Esophagus squamous epithelium (tissue), 5 donors: Measurements from ENCODE around the gene DPP9. TPM values are rescaled to one million over a fixed set of nuclear protein-coding genes. Genes with fewer than 3 reads are reported as not detected.
"Not testable (repeated sequence)": the region's sequence is repeated elsewhere in the genome, so short reads cannot be mapped to it uniquely, and the experiment has no call there.

Experiments
- DNase-seq: peaks from one replicate; lab custom pipeline; 2025; lab: John Stamatoyannopoulos, UW
- H3K27ac ChIP-seq, 4 donors: fragments of 200-600 bp; sonication (generic); one replicate each; pipeline ENCODE4 v1.5.1; 2016 to 2019; ENCODE audit warnings: mild to moderate bottlenecking in 1 of 4
- H3K27me3 ChIP-seq, 4 donors: fragments of 200-600 bp; sonication (generic); 1 replicate in 3 of 4; 2 replicates in 1 of 4; pipeline versions ENCODE4 v1.5.1 to v1.6.0; 2017 to 2021; ENCODE audit warnings: antibody characterized with exemption in 1 of 4
- H3K36me3 ChIP-seq, 3 donors: fragments of 200-600 bp; sonication (generic); one replicate each; pipeline ENCODE4 v1.5.1; 2016 to 2019
- H3K4me1 ChIP-seq, 3 donors: fragments of 200-600 bp; sonication (generic); one replicate each; pipeline ENCODE4 v1.5.1; 2017 to 2019
- H3K4me3 ChIP-seq, 4 donors: fragments of 200-600 bp; sonication (generic); 1 replicate in 3 of 4; 2 replicates in 1 of 4; pipeline ENCODE4 v1.5.1; 2016 to 2019; ENCODE audit warnings: mild to moderate bottlenecking in 2 of 4, moderate library complexity in 1 of 4
- H3K9me3 ChIP-seq, 3 donors: fragments of 200-600 bp; sonication (generic); one replicate each; pipeline ENCODE4 v1.5.1; 2016 to 2019
- POLR2A ChIP-seq, 4 donors: fragments of 450-650 bp; IDR thresholded peaks; one replicate each; pipeline ENCODE4 v1.6.1; 2017; ENCODE audit warnings: antibody characterized with exemption in 4 of 4, mild to moderate bottlenecking in 4 of 4, moderate library complexity in 3 of 4
- WGBS, 2 donors: methylation state at CpG; one replicate each; pipeline ENCODE4 v1.1.5; 2018; 5-methylcytosine and 5-hydroxymethylcytosine counted together
- intact Hi-C: fragments of 100-400 bp; cut with DNase I; formaldehyde crosslinking; loops from one replicate; pipeline ENCODE4 v1.15.0; 2022
- total RNA-seq, 4 donors: library from RNA; depleted of rRNA; stranded (reverse); fragments of >200 nt; gene quantifications; one replicate each; pipeline ENCODE4 v1.1.0, GENCODE V29; 2016
- TF ChIP-seq, protein P1 (sequence below), 6 experiments: fragments of 450-650 bp in 4 of 6; fragments of 200-600 bp in 2 of 6; sonication (generic) in 2 of 6; IDR thresholded peaks; one replicate each; pipeline ENCODE4 v1.5.1; 2016 to 2019; ENCODE audit warnings: antibody characterized with exemption in 6 of 6, mild to moderate bottlenecking in 4 of 6, moderate library complexity in 4 of 6
- donor health status: DM: yes; HTN: yes; CAD: no.

The DPP9 gene
- total RNA-seq, 4 donors from 2014 or later, result 32.8 to 51.5 (median 47.7) TPM

DNA sequence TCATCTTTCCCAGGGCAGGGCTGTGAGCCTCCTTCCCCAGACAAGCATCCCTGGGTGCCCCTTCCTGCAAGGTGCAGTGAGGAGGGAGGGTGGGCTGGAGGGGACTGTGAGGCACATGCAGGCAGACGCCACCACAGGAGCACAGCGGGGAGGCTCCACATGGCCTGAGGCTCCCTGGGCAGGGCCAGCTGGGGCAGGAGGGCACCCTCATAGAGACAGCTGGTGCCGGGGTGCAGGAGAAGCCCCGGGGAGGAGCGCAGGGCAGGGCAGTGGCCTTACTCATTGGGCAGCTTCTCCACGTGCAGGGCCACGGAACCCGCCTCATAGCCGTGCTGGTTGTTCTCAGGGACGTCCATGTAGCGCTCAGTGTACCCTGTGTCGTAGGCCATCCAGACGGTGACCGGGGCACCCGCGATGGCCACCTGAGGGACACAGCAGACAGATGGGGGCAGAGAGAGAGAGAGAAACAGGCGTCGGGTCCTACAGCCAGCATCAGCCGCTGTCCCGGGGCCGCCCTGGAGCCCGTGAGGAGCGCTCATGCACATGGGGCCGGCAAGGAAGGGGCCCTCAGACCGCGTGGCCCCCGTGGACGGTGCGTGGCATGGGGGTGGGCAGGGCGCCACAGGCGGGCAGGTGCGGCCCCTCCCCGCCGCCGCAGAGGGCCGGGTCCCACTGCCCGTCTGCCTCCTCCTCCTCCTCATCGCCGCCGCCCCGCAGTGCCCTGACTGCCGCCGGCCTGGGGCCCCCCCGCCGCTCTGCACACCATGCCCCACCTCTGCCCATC, 41.0 kb downstream of the DPP9 start:
- WGBS, 2 donors, result 92 to 95% methylated on average over 5 to 8 of the region's 45 CpGs
- peaks cover 44 to 100% (median 47%) of the 10 kb centered on the region in 3 donors for H3K36me3 ChIP-seq
- H3K27ac ChIP-seq, result no peak overlapping the region
- no peak for DNase-seq
- intact Hi-C loops, result no loop called here
- no peak overlapping the region for H3K4me3 ChIP-seq
- H3K27me3 ChIP-seq, result no peaks in the 10 kb centered on the region
- no peaks in the 10 kb centered on the region for H3K9me3 ChIP-seq
- no peak for TF ChIP-seq POLR2A (IDR thresholded peaks at IDR 0.05)
- TF ChIP-seq, protein P1, sequence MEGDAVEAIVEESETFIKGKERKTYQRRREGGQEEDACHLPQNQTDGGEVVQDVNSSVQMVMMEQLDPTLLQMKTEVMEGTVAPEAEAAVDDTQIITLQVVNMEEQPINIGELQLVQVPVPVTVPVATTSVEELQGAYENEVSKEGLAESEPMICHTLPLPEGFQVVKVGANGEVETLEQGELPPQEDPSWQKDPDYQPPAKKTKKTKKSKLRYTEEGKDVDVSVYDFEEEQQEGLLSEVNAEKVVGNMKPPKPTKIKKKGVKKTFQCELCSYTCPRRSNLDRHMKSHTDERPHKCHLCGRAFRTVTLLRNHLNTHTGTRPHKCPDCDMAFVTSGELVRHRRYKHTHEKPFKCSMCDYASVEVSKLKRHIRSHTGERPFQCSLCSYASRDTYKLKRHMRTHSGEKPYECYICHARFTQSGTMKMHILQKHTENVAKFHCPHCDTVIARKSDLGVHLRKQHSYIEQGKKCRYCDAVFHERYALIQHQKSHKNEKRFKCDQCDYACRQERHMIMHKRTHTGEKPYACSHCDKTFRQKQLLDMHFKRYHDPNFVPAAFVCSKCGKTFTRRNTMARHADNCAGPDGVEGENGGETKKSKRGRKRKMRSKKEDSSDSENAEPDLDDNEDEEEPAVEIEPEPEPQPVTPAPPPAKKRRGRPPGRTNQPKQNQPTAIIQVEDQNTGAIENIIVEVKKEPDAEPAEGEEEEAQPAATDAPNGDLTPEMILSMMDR (IDR thresholded peaks at IDR 0.05), result no peak
- H3K4me1 ChIP-seq, result peaks cover 0 to under 1% (median 0%) of the 10 kb centered on the region in 3 donors

DNA sequence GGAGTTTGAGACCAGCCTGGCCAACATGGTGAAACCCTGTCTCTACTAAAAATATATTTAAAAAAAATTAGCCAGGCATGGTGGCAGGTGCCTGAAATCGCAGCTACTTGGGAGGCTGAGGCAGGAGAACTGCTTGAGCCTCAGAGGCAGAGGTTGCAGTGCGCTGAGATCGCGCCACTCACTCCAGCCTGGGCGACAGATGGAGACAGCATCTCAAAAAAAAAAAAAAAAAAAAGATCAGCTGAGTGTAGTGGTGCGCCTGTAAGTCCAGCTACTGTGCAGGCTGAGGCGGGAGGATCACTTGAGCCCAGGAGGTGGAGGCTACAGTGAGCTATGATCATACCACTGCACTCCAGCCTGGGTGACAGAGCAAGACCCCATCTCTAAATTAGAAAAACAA, 43.6 kb downstream of the DPP9 start:
- H3K4me3 ChIP-seq, DNase-seq, intact Hi-C loops, H3K27me3 ChIP-seq, H3K27ac ChIP-seq, H3K9me3 ChIP-seq: not testable (repeated sequence)
- peaks cover 0 to 10% (median 0%) of the 10 kb centered on the region in 3 donors for H3K4me1 ChIP-seq
- 95 to 99% methylated on average over 7 of the region's 7 CpGs for WGBS, 2 donors
- H3K36me3 ChIP-seq, result peaks cover 30 to 98% (median 36%) of the 10 kb centered on the region in 3 donors

DNA sequence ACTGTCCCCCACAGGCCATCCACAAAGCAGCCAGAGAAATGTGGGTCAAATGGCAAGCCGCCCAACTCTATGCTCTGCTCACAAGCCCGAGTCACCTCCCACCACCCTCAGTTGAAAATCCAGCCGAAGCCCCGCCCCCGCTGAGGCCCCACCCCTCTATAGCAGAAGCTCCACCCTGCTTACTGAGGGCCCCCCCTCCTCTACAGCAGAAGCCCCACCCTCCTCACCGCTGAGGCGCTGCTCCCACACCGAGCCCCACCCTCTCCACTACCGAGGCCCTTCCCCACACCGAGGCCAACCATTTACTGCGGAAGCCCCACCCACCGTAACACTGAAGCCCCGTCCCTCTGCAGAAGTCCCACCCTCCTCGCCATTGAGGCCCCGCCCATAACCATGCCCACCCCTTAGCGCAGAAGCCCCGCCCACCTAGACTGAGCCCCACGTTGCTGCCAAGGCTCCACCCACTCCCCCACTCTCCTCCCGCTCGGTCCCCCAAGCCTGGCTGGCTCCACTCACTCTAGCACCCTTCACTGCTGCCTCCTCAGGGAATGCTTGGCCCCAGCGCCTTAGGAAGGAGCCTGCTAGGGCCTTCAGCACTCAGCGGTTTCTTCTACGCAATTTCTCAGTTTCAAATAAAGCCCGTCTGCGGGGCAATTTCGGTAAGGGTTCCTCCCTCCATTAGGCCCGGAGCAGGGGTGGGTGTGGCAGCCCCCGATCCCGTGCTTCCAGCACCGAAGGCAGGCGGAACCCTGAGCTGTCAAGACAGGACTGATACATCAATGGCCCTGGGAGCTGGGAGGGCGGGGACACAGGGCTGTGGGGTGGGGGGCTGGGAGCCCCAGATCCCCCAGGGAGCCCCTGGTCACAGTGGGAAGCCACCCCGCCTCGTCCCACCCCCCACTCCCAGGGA, 44.5 kb downstream of the DPP9 start:
- TF ChIP-seq, protein P1 (IDR thresholded peaks at IDR 0.05), result no peak
- TF ChIP-seq POLR2A (IDR thresholded peaks at IDR 0.05), result no peak
- H3K36me3 ChIP-seq, result peaks cover 23 to 94% (median 29%) of the 10 kb centered on the region in 3 donors
- no peak overlapping the region for H3K4me3 ChIP-seq
- intact Hi-C loops, result no loop called here
- WGBS, 2 donors, result 91% methylated on average over 11 of the region's 34 CpGs
- no peak for DNase-seq
- no peaks in the 10 kb centered on the region for H3K27me3 ChIP-seq
- H3K9me3 ChIP-seq, result no peaks in the 10 kb centered on the region
- H3K4me1 ChIP-seq, result peaks cover 0 to 10% (median 0%) of the 10 kb centered on the region in 3 donors
- H3K27ac ChIP-seq, result peak overlapping the region in 1 of 4 donors; percentile 9

DNA sequence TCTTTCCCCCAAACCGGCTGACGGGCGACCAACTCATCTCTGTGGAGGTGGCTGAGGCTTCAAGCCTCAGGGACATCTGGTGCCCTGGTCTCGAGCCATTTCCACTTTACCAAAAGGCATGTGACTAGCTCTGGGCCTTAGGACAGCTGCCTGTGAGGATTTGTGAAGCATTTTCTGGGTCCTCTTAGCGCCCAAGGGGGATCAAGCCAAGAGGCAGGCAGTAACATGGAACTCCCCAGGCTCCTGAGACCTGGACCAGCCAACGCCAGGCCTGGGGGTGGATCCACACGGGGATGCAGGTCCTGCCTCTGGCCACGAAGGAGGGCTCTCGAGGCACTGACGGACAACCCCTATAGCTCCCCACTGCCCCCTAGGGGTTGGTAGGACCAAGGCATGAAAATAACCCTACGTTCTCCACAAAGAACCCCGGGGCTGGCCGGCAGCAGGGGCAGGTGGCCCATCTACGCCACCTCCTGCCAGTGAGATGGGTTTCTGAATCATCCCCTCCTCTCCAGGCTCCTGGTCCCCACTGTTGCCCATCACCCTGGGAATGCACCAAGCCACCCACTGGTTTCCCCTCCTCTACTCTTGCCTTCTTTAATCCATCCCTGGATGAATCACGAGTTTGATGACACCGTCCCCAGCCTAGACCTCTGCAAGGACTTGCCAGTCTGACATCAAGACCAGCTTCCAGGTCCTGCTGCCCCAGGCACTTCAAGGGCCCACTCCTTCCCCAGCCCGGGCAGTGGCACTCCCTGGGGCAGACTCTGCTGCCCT, 46.5 kb downstream of the DPP9 start:
- 53 to 76% methylated on average over 5 to 10 of the region's 17 CpGs for WGBS, 2 donors
- intact Hi-C loops, result no loop called here
- H3K4me1 ChIP-seq, result peaks cover 0 to 10% (median 0%) of the 10 kb centered on the region in 3 donors
- H3K4me3 ChIP-seq, result no peak overlapping the region
- H3K27ac ChIP-seq, result peak overlapping the region in 1 of 4 donors; percentile 16
- TF ChIP-seq, protein P1 (IDR thresholded peaks at IDR 0.05), result peak in 5 of 6 experiments; percentile 15 to 56 (median 36)
- TF ChIP-seq POLR2A (IDR thresholded peaks at IDR 0.05), result no peak
- no peaks in the 10 kb centered on the region for H3K27me3 ChIP-seq
- no peaks in the 10 kb centered on the region for H3K9me3 ChIP-seq
- DNase-seq, result no peak
- H3K36me3 ChIP-seq, result peaks cover 9 to 74% (median 18%) of the 10 kb centered on the region in 3 donors

DNA sequence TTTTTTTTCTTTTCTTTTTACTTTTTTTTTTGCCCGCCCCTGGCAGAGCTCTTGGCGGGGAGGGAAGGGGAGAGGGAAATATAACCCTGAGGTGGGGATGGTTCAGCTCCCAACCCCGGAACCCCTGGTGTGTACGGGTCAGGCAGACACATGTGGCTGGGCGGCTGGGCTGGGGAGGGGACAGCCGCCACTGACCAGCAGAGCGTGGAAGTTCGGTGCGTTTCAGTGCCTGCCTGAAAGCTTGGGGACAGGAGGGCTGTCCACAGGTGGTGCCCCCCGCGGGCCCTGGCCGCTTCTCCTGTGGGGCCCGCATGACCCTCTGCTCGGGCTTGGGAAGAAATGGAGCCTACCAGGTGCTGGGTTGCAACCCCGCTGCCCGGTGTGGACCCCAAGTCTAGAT, 48.3 kb downstream of the DPP9 start:
- no peaks in the 10 kb centered on the region for H3K9me3 ChIP-seq
- intact Hi-C loops, result no loop called here
- DNase-seq, result no peak
- H3K27ac ChIP-seq, result no peak overlapping the region
- H3K36me3 ChIP-seq, result peaks cover 8 to 56% (median 15%) of the 10 kb centered on the region in 3 donors
- no peaks in the 10 kb centered on the region for H3K27me3 ChIP-seq
- H3K4me3 ChIP-seq, result no peak overlapping the region
- peaks cover 0 to 23% (median 11%) of the 10 kb centered on the region in 3 donors for H3K4me1 ChIP-seq
- 82 to 89% methylated on average over 9 to 10 of the region's 16 CpGs for WGBS, 2 donors
- TF ChIP-seq POLR2A (IDR thresholded peaks at IDR 0.05), result no peak
- TF ChIP-seq, protein P1 (IDR thresholded peaks at IDR 0.05), result no peak
